Amniotic stem cell (primary cell): ENCODE results near the gene S100A2.

Experiments used
- DNase-seq: peaks from one replicate; lab custom pipeline; 2025; lab: John Stamatoyannopoulos, UW

Gene S100A2

GRCh38 chr1:153565529-153566374 is at the start of gene S100A2:
Gene S100A2 (minus strand): TSS chr1:153565844. CDS start chr1:153563877, 1,967 bp downstream.
- DNase-seq, result peak; percentile 78

- DNase-seq, result no peak
These were observed 49.8 kb upstream of the S100A2 start for GRCh38 chr1:153615406-153615805.

DNA sequence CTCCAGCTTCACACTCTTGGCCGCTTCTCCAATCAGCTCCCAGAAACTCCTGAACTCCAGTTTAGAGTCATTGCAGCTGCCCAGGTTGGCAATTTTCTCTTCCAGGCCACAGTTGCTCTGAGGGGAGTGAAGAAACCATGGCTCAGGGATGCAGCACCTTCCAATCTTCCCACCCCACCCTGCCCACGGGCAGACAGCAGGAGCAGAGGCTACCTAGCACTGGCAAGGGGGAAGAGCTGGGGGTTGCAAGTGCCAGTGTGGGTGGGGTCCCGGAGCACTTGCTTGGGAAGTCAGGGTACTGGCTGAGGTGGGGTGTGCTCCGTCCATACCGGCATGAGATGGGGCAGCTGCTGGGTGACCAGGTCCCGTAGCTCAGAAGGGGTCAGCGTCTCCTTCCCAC is 49.3 kb upstream of the S100A2 start:
- no peak for DNase-seq

- no peak for DNase-seq
These were observed 48.7 kb upstream of the S100A2 start for GRCh38 chr1:153614189-153614900.

DNA sequence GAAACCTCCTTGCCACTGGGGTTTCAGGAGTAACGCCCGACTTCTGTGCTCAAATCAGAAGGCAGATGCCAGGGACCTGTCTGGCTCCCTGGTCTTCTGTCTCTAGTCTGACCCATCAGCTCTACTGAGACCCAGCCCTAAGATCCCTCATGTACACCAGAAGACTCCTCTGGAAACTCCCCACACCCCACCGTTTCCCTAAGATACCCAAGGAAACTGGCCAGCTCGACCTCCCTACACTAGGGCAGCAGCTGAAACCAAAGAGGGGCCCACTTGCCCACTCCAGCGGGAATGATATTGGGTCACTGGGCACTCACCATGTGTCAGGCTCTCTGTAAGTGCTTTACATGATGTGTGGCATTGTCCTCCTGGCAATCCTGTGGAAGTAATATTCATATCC is 47.8 kb upstream of the S100A2 start:
- no peak for DNase-seq

DNA sequence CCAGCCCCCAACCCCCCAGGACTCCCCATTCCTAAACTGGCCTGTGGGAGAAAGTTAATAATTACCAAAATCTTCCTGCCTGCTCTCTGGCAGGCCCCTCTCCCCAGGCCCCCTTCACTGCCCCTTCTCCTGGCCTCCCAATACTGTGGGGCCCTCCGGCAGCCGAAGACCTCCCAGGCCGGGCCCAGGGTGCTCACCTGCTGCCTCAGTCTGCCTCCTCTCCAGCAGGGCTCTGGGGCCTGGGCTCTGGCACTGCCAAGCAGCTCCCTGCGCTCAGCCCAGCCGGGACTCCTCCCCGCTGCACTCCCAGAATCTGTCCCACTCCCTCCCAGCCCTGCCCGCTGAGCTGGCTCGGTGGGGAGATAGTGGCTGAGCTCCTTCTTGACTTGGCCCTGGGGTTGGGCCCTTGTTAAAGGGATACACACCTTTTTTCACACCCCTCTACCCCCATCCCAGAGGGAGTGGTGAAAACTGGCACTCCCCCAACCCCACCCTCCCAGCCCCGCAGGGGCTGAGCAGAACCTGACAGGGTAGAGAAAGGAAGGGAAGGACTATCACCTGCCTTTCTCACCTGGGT is 47.2 kb upstream of the S100A2 start, which contains the start of gene S100A16:
TSS of gene S100A16 (minus strand) at position 383 of the 577 bp plus-strand sequence. CDS start 4,986 bp downstream, outside the sequence.
- DNase-seq, result peak; percentile 37

- DNase-seq, result no peak
These were observed 46.6 kb upstream of the S100A2 start for GRCh38 chr1:153612111-153612754.

DNA sequence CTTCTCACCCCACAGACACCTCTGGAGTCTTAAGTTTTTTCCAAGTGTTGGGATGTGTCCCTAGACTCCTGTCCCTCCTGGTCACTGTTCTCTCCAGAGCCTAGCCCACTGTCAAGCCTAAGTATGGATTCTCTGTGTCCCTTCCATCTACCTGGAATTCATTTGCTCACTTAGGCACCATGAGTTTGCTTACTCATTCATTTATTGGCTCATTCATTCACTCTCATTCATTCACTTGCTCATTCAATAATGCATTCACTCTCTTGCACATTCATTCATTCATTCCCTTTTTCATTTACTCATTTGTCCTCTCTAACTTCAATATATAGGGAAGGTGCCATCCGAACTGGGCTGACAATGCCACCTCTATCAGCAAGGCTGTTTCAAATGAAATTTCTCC is 45.7 kb upstream of the S100A2 start:
- DNase-seq, result no peak

DNA sequence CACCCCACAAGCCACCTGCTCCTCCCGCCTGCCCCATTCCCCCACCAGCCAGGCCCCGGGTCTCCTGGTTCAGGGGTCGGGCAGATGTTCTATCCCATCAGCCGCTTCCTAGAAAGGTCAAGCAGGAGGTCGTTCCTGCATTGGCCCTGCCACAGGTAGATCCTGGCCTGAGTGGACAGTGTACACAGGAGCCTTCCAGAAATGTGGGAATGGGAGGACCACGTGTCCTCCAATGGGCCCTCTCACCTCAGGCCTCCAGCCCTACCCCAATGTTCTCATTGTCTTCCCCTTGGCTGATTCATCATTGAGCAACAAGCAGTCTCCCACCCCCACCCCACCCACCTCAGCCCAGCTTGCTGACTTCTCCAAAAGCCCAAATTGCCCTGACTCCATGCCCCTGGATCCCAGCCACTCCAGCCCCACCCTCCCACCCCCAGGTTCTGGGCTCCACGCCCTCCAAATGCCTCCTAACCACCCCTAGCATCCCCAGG is 45.2 kb upstream of the S100A2 start:
- DNase-seq, result no peak

GRCh38 chr1:153610334-153610733 is 44.7 kb upstream of the S100A2 start:
- DNase-seq, result no peak

DNA sequence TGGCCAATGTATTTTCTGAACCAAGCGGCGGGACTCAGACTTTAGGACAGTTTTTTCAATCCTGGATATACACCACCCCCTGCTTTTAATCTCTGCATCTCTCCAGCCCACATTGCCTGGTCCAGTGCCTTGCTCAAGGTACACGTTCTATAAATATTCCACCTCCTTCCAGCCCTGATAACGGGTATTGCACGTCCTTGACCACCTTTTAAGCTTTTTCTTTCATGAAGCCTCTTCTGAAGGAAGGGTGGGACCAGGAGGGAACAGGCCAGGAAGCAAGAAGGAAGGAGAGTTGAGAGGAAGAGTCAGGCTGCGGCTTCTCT is 43.9 kb upstream of the S100A2 start:
- DNase-seq, result no peak

GRCh38 chr1:153608742-153609584 is 43.3 kb upstream of the S100A2 start:
- DNase-seq, result peak; percentile 89

- DNase-seq, result no peak
These were observed 42.5 kb upstream of the S100A2 start for GRCh38 chr1:153608089-153608682.

GRCh38 chr1:153607381-153607780 is 41.7 kb upstream of the S100A2 start:
- DNase-seq, result no peak

DNA sequence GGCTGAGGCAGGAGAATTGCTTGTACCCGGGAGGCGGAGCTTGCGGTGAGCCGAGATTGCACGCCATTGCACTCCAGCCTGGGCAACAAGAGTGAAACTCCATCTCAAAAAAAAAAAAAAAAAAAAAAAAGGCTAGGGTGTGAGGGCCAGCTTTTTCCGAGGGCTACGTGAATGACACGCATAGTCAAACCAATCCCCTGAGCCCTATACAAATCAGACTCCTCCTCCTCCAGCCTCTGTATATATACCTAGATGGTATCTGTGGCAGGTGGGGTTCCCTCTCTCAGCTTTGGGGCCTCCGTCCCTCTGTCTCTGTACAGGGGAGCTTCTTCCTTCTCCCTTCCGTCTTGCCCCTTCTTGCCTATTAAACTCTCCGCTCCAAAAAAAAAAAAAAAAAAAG is 40.5 kb upstream of the S100A2 start:
- DNase-seq, result no peak

GRCh38 chr1:153602749-153603148 is 37.1 kb upstream of the S100A2 start:
- DNase-seq, result no peak

GRCh38 chr1:153599847-153600246 is 34.2 kb upstream of the S100A2 start:
- DNase-seq, result no peak

GRCh38 chr1:153598309-153599172 is 32.9 kb upstream of the S100A2 start:
- no peak for DNase-seq

GRCh38 chr1:153597206-153597605 is 31.6 kb upstream of the S100A2 start:
- no peak for DNase-seq

- DNase-seq, result no peak
These were observed 27.1 kb upstream of the S100A2 start for GRCh38 chr1:153592748-153593147.
